K562 (cell line): ENCODE measurements around the gene RIMKLB.

Experiments
- BRF2 ChIP-seq: IDR thresholded peaks from 3 replicates; pipeline ENCODE4 v1.6.1; 2011; ENCODE audit warnings: borderline replicate concordance, mild to moderate bottlenecking; ENCODE audit not compliant: insufficient read length, insufficient read depth
- DIDO1 ChIP-seq: fragments of 450-650 bp; IDR thresholded peaks from 2 replicates; pipeline ENCODE4 v1.6.1; 2016; ENCODE audit warnings: low read depth, missing biosample characterization, missing genetic modification characterization
- PHF8 ChIP-seq: fragments of 200-600 bp; sonication (generic); IDR thresholded peaks from 2 replicates; pipeline ENCODE4 v1.6.1; 2012; ENCODE audit warnings: mixed run types, mild to moderate bottlenecking, inconsistent platforms, low read length, moderate library complexity, borderline replicate concordance
- POLR2B ChIP-seq: fragments of 450-650 bp; IDR thresholded peaks from 2 replicates; pipeline ENCODE4 v1.6.1; 2018; ENCODE audit warnings: low read depth; ENCODE audit not compliant: partially characterized antibody
- TFAM ChIP-seq: fragments of 250-450 bp; sonication (Bioruptor Pico); conservative IDR thresholded peaks from 2 replicates; pipeline ENCODE4 v1.5.0; 2021; ENCODE audit warnings: mild to moderate bottlenecking, moderate library complexity
- ZSCAN29 ChIP-seq: fragments of 450-650 bp; IDR thresholded peaks from 2 replicates; pipeline ENCODE4 v1.6.1; 2017
- TF ChIP-seq, protein P1 (sequence below): sonication (generic); formaldehyde crosslinking; IDR thresholded peaks from 2 replicates; pipeline ENCODE4 v1.5.0; 2020; ENCODE audit warnings: missing genetic modification reagents
- TF ChIP-seq, protein P2 (sequence below), 3 experiments: IDR thresholded peaks in 2 of 3; conservative IDR thresholded peaks in 1 of 3; 2 replicates each; pipeline ENCODE4 v1.5.1; 2011 to 2012; ENCODE audit warnings: low read length in 3 of 3, mild to moderate bottlenecking in 3 of 3, control low read depth in 2 of 3, improper control_type of control experiment in 1 of 3, inconsistent platforms in 1 of 3, low read depth in 1 of 3, mixed read lengths in 1 of 3, moderate library complexity in 1 of 3; ENCODE audit not compliant: insufficient read depth in 2 of 3
- TF ChIP-seq, protein P3 (sequence below): fragments of 250-450 bp; sonication (Bioruptor Pico); IDR thresholded peaks from 2 replicates; pipeline ENCODE4 v1.9.0; 2021; ENCODE audit warnings: mild to moderate bottlenecking

- TF ChIP-seq, protein P1, sequence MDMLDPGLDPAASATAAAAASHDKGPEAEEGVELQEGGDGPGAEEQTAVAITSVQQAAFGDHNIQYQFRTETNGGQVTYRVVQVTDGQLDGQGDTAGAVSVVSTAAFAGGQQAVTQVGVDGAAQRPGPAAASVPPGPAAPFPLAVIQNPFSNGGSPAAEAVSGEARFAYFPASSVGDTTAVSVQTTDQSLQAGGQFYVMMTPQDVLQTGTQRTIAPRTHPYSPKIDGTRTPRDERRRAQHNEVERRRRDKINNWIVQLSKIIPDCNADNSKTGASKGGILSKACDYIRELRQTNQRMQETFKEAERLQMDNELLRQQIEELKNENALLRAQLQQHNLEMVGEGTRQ (CRISPR knock-in tag) = no peak
- TF ChIP-seq DIDO1 = no peak
- TF ChIP-seq, protein P2, sequence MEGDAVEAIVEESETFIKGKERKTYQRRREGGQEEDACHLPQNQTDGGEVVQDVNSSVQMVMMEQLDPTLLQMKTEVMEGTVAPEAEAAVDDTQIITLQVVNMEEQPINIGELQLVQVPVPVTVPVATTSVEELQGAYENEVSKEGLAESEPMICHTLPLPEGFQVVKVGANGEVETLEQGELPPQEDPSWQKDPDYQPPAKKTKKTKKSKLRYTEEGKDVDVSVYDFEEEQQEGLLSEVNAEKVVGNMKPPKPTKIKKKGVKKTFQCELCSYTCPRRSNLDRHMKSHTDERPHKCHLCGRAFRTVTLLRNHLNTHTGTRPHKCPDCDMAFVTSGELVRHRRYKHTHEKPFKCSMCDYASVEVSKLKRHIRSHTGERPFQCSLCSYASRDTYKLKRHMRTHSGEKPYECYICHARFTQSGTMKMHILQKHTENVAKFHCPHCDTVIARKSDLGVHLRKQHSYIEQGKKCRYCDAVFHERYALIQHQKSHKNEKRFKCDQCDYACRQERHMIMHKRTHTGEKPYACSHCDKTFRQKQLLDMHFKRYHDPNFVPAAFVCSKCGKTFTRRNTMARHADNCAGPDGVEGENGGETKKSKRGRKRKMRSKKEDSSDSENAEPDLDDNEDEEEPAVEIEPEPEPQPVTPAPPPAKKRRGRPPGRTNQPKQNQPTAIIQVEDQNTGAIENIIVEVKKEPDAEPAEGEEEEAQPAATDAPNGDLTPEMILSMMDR (IDR thresholded peaks at IDR 0.05 in 2 of 3, conservative IDR thresholded peaks at IDR 0.05 in 1 of 3; ENCODE audit: insufficient read depth in 2 of 3, low read depth in 1 of 3, low read length in 3 of 3) = no peak
- TF ChIP-seq BRF2 = no peak
- no peak for TF ChIP-seq POLR2B
- TF ChIP-seq PHF8 = no peak
- no peak for TF ChIP-seq ZSCAN29
- TF ChIP-seq TFAM (CRISPR knock-in tag) = no peak
- TF ChIP-seq, protein P3, sequence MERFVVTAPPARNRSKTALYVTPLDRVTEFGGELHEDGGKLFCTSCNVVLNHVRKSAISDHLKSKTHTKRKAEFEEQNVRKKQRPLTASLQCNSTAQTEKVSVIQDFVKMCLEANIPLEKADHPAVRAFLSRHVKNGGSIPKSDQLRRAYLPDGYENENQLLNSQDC (CRISPR knock-in tag) = no peak
Observed at GRCh38 chr12:8664228-8664913, 33.4 kb upstream of the RIMKLB start.
